GM21529 (cell line): ENCODE measurements around the gene CSF1.
A peak's percentile ranks its signal among the peaks of the same experiment; 100 is the strongest.

ENCODE experiments used
- ATAC-seq: cut with Tn5 transposase; IDR thresholded peaks from one replicate; pipeline ENCODE4 v1.9.1; 2021; ENCODE audit not compliant: unreplicated experiment

The CSF1 gene

DNA sequence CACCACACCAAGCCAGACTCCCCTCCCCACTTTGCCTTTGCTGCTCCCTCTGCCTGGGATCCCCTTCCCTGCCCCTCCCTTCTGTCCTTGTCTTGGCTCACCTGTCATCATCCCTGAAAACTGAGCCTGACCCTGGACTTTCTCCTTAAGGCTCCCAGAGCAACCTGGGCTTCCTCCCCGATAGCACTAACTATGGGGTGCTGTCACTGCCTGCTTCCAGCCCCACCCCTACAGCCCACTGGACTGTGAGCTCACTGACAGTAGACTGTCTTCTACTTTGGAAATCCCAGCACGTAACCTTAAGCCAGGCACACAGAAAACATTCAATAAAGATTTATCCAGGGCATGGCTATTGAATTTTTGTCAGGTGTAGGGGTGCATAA, 9.5 kb upstream of the CSF1 start:
- ATAC-seq = no peak

DNA sequence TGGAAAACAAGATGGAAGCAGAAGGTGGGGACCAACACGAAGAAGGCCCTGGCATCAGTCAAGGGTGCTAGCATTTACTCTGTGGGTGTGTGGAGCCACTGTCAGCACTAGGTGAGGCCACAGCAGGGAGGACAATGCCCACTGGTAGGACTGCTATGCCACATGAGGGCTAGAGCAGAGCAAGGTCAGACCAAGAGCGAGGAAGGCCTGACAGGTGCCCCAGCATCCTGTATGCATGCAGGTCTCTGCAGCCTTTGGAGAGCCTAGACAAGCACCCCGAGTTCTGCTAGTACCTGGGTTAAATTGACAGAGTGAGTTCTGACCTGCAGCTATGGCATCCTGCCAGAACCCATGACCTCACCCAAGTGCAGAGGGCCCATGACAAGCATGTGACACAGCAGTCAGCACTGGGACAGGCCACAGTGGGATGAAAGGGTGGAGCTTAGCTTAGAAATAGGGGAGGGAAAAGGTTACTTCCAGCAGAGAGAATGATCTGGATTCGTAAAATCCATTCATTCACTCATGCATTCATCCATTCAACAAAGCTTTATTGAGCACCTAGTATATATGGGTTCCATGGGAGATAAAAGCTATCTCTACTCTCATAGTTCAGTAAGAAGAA, 9.0 kb upstream of the CSF1 start:
- no peak for ATAC-seq

DNA sequence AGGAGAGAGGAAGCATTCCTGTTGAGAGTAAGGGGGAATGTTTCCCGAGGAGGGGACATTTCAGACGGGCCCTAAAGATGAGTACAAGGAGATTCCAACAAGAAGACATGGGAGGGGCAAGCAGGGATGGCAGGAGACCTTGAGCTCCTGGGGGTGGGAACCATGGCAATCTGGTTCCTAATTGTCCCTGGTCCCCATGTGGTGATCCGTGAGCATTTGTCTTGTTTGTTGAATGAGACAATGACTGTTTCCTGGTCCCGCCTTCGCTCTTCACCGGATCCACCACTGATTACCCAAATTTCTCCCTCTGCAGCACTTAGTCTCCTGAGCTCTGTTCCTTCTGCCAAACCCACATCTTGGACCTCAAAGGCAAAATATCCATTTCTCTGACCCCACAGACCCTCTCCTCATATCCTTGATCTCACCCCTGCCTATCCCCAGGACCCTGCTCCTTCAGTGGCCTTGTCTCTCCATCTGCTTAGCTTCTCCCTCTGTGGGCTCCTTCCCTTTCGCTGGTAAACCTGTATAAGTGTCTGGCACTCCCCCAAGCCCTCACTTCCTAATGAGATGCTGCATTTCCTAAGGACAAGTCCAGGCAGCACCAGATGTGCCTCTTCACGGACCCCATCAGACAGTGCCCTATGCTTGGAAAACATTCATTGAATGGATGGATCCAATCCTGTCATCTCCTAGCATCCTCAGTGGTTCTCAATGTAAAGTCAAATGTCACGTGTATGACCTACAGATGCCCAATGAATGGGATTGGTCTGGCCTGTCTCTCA, 8.3 kb upstream of the CSF1 start:
- no peak for ATAC-seq

DNA sequence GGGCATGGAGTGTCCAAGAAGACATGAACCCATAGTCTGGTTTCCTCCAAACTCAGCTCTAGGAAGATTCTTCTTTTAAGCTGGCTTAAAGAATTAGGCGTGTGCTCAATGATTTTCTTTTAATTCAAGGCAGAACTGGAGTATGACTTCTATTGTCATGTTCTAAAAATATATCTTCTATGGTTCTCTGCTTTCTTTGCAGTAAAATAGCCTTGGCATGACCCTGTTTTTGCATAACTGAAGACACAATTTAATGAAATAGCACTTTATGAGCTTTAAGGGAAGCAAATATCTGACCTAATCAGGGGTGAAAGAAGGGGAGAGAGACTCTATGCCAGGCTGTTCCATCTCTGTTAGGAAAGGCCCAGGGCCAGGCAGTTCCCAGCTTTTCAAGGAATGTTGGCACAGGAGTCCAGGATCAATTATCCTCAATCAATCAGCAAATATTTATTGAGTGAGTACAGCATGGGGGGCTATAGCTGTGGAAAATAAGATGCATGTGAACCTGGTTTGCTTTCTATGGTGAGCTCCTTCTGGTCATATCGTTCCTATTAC, 7.2 kb upstream of the CSF1 start:
- no peak for ATAC-seq

DNA sequence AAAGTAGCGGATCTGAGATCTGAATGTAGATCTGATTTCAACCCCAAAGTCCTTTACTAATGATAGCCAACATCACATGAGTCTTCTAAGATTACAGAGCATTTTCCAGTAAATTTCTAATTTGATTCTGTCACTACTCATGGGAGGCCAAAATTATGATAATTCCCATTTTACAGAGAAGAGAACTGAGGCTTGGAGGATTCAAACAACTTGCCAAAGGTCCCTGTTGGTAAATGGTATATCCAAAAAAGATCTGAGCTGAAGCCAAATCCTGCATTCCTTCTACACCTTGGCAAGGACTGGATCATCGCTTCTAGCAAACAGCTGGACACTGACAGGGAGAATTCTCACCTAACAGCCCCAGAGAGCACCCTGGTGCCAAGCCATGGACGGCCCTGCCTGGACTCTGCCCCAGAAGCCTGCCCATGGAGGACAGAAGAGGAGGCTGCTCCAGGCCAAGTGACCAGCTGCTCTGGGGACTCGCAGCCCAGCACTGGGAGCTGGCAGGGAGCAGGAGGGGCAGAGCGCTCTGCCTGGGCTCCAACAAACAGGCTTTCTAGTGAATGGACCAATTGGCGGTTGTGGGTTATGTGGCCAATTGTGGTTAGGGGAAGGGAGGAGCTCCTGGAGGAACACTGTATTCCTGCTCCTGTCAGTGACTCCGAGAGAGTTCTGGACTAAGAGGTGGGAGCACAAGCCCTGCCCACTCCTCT, 6.4 kb upstream of the CSF1 start:
- no peak for ATAC-seq

DNA sequence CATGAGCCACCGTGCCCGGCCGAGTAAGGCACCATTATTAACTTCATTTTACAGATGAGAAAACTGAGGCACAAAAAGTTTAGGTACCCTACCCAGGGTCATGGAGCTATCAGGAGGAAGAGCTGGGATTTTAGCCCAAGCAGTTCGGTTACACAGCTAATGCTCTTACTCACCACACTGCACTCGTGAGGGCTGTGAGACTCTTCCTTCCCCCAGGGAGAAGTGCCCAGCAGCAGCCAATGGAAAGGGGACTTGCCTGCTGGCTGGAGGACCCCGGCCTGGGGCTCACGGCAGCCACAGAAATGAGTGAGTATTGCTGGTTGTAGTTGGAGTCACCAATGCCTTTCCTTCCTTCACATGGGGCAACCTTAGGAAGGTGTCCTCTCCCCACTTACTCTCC, 5.2 kb upstream of the CSF1 start:
- ATAC-seq = no peak

DNA sequence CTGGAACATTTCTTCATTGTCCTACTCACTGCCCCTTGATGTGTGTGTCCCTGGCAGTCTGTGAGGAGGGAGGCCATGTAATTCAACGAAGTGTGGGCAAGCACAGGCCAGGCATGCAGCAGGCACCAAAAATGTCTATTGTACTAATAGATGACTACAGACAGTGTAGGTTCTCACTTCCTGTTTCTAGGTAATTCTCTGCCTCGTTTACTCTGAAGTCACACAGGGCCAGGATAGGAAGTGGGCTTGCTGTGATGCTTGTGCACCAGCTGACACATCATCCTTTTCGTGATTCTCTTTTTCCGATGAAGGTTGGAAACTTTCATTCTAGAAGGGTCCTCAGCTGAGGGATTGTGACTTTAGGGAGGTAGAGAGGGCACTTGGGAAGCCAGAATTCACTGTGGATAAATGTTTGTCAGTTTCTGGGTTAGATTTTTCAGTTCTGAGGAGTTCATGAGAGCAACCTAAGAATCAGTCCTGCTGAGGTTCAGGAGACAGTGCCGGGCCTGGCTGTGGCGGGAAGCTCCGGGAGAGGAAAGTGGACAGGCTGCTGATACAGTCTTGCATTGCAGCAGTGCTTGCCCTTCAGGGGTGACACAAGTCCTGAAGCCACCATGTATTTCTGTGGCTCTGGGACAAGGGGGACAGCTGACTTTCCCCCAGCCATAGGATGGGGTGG, 4.3 kb upstream of the CSF1 start:
- ATAC-seq = peak; percentile 92

DNA sequence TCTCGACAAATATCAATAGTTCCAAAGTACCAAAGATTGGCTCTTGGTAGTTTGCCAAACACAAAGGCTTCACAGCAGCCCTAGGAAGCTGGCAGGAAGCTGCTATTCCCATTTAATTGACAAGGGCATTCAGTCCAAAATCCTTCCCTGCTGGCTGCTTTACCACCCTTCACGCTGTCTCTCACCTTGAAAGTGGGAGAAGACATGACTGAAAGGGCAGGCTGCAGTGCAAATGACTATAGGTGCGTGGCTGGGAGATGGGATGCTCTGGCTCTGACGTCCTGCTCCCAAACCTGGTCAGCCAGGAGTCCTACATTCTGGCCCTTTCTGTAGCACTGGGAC, 3.8 kb upstream of the CSF1 start:
- ATAC-seq = no peak

DNA sequence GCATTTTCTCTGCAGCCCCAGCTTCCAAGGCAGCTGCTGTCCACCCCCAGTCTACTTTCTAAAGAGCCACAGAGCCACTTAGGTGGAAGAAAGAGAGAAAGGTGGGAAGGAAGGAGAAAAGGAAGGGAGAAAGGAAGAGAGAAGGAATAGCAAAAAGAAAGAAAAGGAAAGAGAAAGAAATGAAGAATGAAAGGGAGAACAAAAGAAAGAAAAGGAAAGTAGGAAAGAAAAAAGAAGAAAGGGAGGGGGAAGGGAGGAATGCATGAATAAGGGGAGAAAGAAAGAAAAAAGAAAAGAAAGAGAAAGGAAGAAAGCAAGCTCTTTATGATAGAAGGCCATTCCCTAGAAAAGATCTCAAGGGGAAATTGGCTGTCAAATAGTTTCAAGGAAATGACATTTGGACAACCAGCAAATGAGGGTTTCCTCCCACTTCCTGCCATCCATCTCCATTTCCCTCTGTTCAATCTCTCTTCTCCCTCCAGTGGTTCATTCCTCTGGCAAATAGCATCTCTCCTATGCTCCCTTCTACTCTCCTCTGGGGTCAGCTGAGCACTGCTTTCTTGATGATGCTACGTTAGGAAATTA, 3.4 kb upstream of the CSF1 start:
- ATAC-seq = no peak

DNA sequence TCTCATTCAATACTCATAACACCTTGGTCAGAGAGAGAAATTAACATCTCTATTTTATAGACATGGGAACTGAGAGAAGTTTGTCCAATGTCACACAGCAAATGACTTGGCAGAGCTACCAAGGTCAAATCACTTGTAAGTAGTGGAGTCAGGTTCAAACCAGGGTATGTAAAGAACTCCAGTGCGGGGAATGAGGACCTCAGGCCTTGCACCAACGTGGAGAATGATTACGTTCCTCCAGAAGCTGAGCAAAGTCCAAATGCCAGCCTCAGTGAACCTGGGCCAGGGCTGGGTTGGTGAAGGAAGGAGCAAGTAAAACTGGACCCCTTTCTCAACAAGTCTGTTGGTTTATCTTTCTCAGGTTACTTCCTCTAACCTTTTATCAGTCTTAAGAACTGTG, 1.8 kb upstream of the CSF1 start:
- no peak for ATAC-seq

DNA sequence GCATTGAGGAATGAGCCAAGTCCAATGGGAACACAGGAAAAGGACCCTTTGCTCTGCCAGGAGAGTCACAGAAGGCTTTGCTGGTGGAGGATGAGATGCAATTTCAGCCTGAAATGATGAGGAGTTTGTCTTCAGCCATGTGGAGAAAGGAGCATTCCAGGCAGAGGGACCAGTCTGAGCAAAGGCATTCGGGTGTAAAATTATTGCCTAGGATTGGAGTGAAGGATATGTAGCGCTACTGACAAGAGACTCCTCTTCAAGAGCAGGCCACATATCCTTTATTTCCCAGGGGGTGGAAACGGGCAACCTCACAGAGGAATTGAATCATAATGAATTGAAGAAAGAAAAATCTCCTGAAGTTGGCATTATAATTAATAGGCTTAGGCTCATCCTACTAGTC, 1.1 kb upstream of the CSF1 start:
- no peak for ATAC-seq

DNA sequence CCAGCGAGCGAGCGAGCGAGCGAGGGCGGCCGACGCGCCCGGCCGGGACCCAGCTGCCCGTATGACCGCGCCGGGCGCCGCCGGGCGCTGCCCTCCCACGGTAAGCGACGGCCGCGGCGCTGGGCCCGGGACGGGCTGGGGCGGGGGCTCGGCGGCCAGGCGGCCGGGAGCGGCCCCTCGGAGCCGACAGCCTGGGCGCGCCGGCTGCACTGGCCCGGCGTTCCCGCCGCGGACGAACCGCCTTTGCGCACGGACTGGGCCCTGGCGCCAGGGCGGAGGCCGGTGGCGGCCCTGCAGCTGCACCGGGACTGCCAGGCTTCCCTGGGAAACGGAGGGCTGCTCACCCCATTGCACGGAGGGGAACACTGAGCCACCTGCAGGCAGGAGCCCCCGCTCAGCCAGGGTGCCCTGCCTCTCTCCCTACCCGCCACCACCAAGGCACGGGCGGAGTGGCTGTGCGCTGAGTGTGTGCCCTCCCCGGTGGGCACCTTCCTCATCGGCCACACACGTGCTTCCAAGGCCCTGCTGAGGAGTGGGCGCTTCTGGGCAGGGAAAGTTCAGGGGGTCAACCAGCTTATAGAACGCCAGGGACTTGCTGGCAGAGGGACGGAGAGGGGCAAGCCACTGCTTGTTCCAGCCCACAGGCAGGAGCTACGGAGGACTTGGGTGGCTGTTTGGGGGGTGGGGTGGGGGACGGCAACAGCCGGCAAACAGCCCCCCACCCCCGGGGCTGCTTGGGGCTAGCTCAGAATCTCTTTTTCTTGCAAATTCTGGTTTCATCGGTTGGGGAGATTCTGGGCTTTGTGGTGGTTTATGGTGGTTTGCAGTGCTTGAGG, 532 bp downstream of the CSF1 start:
- peak; percentile 17 for ATAC-seq

DNA sequence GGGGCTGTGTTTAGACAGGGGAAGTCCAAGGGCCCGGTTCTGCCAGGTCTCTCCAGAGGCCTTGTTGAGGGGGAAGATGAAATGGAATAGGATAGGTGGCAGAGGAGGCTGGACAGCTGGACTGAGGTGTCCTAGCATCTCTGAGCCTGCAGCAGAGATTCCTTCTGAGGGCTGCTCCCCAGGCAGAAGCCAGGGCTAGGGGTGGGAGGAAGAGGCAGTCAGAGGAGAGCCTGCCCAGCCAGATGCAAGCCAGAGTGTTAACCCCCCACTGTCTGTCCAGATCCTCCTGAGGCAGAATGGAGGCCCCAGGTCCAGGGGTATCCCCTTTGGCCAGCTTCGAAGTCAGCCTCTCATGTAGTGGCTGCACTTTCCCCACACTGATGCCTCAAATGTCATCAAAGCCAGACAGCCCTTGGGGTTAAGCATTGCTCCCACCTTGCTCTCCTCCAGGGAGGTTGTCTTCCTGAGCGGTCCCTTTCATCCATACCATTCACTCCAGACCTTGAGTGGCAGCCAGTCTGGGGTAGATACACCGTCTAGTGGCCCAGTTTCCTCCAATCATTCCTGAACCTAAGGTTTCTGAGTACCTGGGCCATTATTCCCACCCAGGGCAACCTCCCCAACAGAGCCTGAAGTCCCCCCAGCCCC, 1.7 kb downstream of the CSF1 start:
- ATAC-seq = no peak

DNA sequence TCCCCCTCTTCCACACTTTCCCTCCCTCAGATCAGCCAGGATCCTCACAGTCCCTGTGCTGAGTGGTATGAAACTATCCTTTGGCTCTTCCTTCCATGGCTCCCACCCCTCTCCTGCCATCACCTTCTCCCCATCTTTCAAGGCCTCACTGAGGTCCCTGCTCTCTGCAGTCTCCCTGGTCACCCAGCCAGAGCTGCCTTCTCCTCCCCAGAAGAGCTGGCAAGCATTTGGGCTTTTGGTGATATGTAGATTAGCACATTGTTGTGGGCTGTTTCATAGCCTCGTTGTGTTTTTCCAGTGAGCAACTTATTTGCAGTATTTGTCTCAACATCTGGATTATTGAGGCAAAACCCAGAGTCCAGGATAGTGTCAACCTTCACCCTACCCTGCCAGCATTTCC, 2.2 kb downstream of the CSF1 start:
- no peak for ATAC-seq

DNA sequence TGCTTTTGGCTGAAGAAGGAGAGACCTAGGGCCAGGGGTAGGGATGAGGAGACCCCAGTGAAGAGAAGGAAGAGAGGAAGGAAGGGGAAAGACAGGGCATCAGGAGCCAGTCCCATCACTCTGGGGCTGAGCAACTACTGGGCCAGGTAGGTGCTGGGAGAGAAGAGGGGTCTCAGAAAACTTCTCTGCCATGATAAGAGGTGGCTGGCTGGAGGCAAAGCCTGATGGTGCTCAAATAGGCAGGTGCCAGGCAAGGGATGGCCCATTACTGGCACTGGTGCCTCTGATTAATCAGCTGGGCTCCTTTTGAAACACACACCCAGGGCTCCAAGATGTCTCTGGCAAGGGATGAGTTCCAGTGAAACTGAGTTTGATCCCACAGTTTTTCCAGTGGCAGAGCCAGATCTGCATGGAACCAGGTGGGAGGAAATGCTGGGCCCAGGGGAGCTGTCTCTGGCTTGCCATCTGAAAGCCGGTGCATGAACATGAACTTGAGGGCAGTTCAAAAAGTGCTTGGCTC, 2.8 kb downstream of the CSF1 start:
- ATAC-seq = no peak

DNA sequence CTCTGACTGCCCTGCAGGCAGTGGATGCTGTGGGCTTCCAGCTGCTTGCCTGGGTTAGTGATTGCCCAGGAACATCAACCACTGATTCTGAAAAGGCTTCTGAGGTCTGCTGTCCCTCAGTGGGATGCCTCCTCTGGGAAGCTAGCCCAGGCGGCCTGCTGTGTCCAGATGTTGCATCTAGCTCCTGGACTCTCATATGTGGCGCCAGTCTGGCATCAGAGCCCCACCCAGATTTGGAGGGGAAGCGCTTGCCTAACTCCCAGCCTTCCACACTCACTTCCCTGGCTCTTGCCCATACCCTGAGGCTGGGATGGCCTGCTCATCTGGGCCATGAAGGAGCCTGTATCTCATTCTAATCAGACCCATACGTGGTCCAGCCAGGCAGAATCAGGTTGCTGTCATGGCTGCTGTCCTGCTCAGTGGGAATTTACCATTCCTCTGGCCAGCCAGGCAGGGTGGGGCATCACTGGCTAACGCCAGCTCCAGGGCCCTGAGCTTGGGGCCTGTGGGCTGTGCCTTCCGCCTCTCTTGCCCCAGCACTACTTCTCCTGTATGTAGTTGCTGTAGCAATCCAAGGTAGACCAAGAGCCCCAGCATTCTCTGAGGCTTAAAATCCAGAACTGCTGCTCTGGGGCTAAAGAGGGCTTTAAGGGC, 4.1 kb downstream of the CSF1 start:
- no peak for ATAC-seq

DNA sequence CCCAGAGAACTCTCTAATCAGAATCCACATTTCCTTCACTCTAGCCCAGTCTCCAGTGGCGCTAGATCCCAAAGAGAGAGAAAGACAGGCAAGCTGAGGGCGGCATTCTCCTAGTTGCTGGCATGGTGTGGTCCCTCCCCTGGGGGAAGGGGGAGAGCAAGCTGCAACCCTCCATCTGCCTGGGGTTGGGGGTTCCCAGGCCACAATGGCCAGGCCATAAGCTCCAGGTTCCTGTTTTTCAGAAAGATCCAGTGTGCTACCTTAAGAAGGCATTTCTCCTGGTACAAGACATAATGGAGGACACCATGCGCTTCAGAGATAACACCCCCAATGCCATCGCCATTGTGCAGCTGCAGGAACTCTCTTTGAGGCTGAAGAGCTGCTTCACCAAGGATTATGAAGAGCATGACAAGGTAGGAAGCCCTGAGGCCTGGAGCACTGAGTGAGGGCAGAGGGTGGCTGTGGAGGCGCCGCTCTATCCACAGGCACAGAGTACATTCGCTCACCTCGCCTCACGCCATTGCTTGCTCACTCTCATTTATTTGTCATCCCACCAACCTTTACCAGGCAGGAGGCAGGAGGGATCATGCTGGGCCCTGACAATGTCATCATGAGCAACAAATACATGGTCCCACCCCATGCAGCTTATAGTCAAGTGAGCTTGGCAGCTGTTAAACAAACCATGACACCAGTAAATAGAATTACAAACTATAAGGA, 6.6 kb downstream of the CSF1 start:
- ATAC-seq = no peak
